WERI-Rb-1 (cell line): Measurements from ENCODE around the gene SLC28A3.
"Not testable (repeated sequence)": the region's sequence is repeated elsewhere in the genome, so short reads cannot be mapped to it uniquely, and the experiment has no call there.

Experiments used
- DNase-seq: peaks from one replicate; pipeline ENCODE4 v3.0.0-alpha.2; 2020
- H3K27ac ChIP-seq: fragments of 250-450 bp; sonication (Bioruptor Pico); 2 replicates; pipeline ENCODE4 v1.5.1; 2020; ENCODE audit warnings: mild to moderate bottlenecking, moderate library complexity
- H3K27me3 ChIP-seq: fragments of 250-450 bp; sonication (Bioruptor Pico); 2 replicates; pipeline ENCODE4 v1.5.1; 2021; ENCODE audit warnings: mild to moderate bottlenecking, low read depth, moderate library complexity; ENCODE audit not compliant: insufficient read depth, severe bottlenecking
- H3K36me3 ChIP-seq: fragments of 250-450 bp; sonication (Bioruptor Pico); 2 replicates; pipeline ENCODE4 v1.5.1; 2020; ENCODE audit warnings: mild to moderate bottlenecking, moderate library complexity
- H3K4me3 ChIP-seq: 2 replicates; pipeline ENCODE4 v1.5.1; 2011; ENCODE audit warnings: low read depth, mild to moderate bottlenecking, control low read depth, low read length
- H3K9me3 ChIP-seq: fragments of 250-450 bp; sonication (Bioruptor Pico); 2 replicates; pipeline ENCODE4 v1.5.1; 2021; ENCODE audit warnings: mild to moderate bottlenecking, moderate library complexity; ENCODE audit not compliant: severe bottlenecking
- TF ChIP-seq, protein P1 (sequence below): IDR thresholded peaks from 2 replicates; pipeline ENCODE4 v1.5.1; 2011; ENCODE audit warnings: low read depth, mild to moderate bottlenecking, control low read depth, inconsistent platforms, low read length

SLC28A3 gene

DNA sequence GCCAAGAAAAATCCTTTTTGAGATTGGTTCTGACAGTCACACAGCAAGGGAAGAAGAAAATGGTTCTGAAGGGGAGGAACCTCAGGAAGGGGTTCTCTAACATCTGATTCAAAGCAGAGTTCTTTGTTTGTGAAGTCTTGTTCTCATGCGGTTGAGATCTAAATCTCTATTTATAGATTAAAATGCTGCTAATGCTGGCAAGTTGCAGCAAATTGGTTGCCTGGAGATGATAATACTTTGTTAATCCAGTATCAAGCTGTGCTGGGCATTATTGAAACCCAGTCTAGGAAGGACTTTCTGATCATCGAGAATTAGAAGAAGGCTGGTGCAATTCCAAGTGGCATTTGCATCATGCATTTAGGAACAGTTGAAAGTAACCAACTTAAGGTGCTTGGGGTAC is 34.0 kb upstream of the SLC28A3 start:
- TF ChIP-seq, protein P1, sequence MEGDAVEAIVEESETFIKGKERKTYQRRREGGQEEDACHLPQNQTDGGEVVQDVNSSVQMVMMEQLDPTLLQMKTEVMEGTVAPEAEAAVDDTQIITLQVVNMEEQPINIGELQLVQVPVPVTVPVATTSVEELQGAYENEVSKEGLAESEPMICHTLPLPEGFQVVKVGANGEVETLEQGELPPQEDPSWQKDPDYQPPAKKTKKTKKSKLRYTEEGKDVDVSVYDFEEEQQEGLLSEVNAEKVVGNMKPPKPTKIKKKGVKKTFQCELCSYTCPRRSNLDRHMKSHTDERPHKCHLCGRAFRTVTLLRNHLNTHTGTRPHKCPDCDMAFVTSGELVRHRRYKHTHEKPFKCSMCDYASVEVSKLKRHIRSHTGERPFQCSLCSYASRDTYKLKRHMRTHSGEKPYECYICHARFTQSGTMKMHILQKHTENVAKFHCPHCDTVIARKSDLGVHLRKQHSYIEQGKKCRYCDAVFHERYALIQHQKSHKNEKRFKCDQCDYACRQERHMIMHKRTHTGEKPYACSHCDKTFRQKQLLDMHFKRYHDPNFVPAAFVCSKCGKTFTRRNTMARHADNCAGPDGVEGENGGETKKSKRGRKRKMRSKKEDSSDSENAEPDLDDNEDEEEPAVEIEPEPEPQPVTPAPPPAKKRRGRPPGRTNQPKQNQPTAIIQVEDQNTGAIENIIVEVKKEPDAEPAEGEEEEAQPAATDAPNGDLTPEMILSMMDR = no peak
- peaks cover 2% of the 10 kb centered on the region for H3K9me3 ChIP-seq

GRCh38 chr9:84374013-84374412 is 33.5 kb upstream of the SLC28A3 start:
- Histone ChIP-seq H3K27me3 (no peaks in the 10 kb centered on the region), H3K27ac (peak overlapping the region; percentile 94), H3K4me3 (no peak overlapping the region), H3K9me3 (peaks cover 2% of the 10 kb centered on the region), H3K36me3 (no peaks in the 10 kb centered on the region)
- DNase-seq = no peak
- TF ChIP-seq, protein P1 = no peak

More for the DNA sequence above, 34.0 kb upstream of the SLC28A3 start:
- DNase-seq = peak; percentile 52
- Histone ChIP-seq H3K27ac (peak overlapping the region; percentile 94), H3K4me3 (no peak overlapping the region), H3K27me3 (no peaks in the 10 kb centered on the region), H3K36me3 (no peaks in the 10 kb centered on the region)

DNA sequence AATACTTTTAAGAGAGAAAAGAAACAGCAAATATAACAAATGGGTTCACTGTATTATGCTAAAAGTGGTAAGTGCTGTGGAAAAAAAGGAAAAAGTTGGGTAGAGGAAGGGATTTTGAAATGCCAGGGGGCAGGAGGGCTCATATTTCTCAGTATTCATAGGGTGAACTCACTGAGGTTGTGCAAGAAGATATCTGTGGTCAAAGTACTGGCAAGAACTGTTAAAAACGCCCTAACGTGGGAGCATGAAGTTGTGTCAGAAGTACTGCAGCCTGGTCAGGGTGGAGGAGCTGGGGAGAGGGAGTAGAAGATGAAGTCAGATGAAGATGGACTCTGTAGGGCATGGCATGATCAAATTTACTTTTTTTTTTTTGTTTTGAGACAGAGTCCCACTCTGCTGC is 31.2 kb upstream of the SLC28A3 start:
- no peak for DNase-seq
- peak overlapping the region; percentile 94 for H3K27ac ChIP-seq

DNA sequence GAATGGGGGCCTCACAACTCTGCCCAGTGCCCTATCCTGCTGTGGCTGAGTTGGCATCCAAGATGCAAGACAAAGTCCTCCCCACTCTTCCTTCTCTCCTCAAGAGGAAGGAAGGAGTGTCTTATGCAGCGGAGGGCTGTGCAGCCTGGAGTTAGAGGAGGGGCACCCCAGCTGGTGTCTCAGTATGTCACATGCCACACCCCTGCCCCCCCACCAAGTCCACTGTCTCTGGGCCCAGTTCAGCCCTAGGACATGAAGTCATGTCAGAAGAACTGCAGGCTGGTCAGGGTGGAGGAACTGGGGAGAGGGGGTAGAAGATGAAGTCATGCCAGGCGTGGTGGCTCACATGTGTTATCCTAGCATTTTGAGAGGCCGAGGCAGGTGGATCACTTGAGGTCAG is 28.0 kb upstream of the SLC28A3 start:
- Histone ChIP-seq H3K36me3 (no peaks in the 10 kb centered on the region), H3K4me3 (no peak overlapping the region), H3K27ac (peak overlapping the region; percentile 13; the same call in 1 of the 2 replicates), H3K27me3 (no peaks in the 10 kb centered on the region), H3K9me3 (peaks cover 8% of the 10 kb centered on the region)
- TF ChIP-seq, protein P1 = no peak
- DNase-seq = peak; percentile 14

More for the DNA sequence above, 31.2 kb upstream of the SLC28A3 start:
- peak overlapping the region; percentile 22 for H3K4me3 ChIP-seq
- H3K27me3 ChIP-seq = no peaks in the 10 kb centered on the region
- TF ChIP-seq, protein P1 = no peak
- H3K36me3 ChIP-seq = no peaks in the 10 kb centered on the region
- H3K9me3 ChIP-seq = peaks cover 8% of the 10 kb centered on the region

GRCh38 chr9:84367726-84368125 is 27.2 kb upstream of the SLC28A3 start:
- H3K27me3 ChIP-seq, H3K27ac ChIP-seq, H3K36me3 ChIP-seq, H3K9me3 ChIP-seq, H3K4me3 ChIP-seq: not testable (repeated sequence)
- DNase-seq = peak; percentile 14

DNA sequence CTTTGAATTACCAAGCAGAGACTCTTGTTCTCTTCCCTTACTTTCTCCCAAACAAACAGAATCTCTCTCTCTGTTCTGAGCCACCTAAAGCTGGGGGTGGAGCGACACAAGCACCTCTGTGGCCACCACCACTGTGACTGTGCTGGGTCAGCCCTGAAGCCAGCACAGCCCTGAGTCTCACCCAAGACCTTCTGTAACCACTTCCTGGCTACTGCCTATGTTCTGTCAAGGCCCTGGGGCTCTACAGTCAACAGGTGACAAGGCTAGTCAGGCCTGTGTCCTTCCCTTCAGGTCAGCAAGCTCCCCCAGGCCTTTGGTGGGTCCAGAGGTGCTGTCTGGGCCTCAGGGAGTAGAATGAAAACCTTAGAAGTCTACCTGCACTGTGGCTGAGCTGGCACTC is 26.1 kb upstream of the SLC28A3 start:
- TF ChIP-seq, protein P1 = no peak

GRCh38 chr9:84364894-84365490 is 24.4 kb upstream of the SLC28A3 start:
- H3K9me3 ChIP-seq, H3K27ac ChIP-seq, H3K36me3 ChIP-seq, H3K4me3 ChIP-seq, DNase-seq, H3K27me3 ChIP-seq: not testable (repeated sequence)

More for the DNA sequence above, 26.1 kb upstream of the SLC28A3 start:
- Histone ChIP-seq H3K27me3 (no peaks in the 10 kb centered on the region), H3K27ac (no peak overlapping the region), H3K9me3 (peaks cover 8% of the 10 kb centered on the region), H3K36me3 (no peaks in the 10 kb centered on the region), H3K4me3 (no peak overlapping the region)
- no peak for DNase-seq
